Caki2 (cell line): ENCODE data around the gene ZFHX3. TPM values are rescaled to one million over a fixed set of nuclear protein-coding genes. Genes with fewer than 3 reads are reported as not detected.

Experiments
- DNase-seq: peaks from one replicate; pipeline ENCODE4 v3.0.0-alpha.2; 2015; ENCODE audit warnings: low read depth
- in situ Hi-C: cut with HindIII; loops from 2 replicates; pipeline ENCODE4 v1.10.0; 2016; ENCODE audit warnings: low sequenced_read_pairs, low pct_unique_long_range_greater_than_20kb, mixed read lengths
- total RNA-seq: library from RNA; depleted of rRNA; stranded (reverse); fragments of >200 nt; shearing (Covaris generic); gene quantifications from 2 replicates; pipeline ENCODE4 v1.2.3, GENCODE V29; 2014; ENCODE audit warnings: low replicate concordance

ZFHX3 gene
- total RNA-seq, 1 experiment from 2014 or later = 1.6 TPM

DNA sequence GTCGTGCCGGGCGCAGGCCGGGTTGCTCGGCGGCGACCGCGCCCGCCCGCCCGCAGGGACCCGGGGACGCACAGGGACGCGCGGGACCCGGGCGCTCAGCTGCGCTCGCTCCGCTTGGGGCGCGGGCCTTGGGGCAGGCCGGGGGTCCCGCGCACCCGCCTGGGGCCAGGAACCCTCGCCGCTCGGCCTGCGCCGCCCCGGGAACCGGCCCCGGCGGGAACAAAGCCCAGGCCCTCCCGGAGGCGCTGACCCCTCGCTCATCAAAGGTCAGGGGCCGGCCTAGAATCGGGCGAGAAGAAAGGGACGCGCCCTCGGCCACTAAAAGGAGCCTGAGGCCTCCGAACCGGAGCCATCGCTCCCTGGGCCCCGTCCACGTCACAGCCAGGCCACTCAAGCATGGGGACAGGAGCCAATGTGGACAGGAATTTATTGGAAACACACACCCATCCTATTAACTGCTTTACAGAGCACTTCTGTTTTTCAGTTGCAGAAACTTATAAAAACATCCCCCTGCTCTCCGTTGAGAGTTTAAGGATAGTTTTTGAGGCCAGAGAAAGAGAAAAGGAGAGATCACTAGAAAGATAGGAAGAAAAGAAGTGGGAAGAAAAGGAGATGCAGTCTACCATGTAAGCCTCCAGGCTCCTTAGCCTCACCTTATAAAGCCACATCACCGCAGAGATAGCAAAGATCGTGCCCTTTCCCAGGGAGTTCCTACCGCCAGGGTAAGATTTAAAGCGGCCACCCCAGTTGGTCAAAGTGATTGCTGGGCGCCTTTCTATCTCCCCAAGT is 558 bp upstream of the ZFHX3 start:
- DNase-seq = peak; percentile 67
- in situ Hi-C loops = no loop called here

DNA sequence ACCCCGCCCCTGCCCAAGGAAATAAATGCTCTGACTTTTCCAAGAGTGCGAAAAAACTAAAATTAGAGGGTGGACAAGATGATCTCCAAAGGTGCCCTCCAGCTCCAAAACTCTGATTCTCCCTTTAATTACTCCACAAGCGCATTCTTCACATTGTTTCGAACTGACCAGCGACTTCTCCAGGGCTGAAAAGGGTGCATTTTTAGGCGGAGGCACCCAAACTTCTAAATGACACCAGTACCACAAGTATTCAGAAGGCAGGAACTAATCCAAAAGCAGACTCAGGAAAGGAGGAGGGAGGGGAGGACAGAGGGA is 750 bp downstream of the ZFHX3 start:
- in situ Hi-C loops = no loop called here
- no peak for DNase-seq

DNA sequence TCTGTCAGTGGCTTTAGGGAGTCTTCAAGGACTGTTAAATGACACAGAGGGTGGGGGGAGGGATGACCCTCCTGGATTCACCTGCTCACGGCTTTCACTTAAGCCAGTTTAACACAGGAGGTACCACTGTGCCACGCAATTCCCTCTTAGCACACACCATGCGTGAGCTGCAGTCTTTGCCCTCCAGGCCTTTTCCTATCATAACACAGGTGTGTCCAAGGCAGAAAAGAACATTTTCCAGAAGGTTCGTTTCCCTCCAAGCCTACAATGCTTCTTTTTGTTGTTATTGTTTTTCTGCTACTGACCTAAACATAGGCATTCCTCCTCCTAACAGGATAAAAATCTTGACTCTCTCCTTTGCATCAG is 1.1 kb downstream of the ZFHX3 start:
- no peak for DNase-seq

DNA sequence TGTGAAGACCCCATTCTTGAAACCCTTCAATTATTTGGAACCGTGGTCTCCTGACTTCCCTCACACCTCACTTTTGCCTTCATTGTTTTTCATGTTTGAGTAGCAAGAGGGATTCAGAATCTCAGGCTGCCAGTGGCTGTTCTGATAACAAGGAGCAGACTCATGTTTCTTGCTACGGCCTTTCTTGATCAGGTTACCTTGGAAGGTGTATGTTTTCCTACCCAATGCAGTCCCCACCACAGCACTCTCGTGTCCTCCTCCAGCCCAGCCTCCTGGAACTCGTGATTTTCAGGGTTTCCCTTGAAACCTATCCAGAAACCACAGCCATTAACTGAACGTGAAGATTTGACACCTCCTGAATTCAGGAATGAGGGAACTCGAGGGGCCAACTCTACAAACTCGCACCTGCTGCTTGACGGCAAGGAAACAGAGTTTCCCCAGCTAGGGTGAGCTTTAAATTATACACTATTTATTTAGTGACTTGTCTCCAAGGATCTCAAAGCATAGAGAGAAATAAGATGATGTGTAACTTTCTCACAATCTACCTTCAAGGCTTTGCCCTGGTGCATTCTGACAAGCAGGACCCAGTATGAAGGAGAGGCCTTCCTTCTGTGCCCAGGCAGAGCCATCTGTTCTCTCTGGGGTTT is 1.6 kb downstream of the ZFHX3 start:
- in situ Hi-C loops = no loop called here

More for the DNA sequence above, 1.1 kb downstream of the ZFHX3 start:
- in situ Hi-C loops = no loop called here

DNA sequence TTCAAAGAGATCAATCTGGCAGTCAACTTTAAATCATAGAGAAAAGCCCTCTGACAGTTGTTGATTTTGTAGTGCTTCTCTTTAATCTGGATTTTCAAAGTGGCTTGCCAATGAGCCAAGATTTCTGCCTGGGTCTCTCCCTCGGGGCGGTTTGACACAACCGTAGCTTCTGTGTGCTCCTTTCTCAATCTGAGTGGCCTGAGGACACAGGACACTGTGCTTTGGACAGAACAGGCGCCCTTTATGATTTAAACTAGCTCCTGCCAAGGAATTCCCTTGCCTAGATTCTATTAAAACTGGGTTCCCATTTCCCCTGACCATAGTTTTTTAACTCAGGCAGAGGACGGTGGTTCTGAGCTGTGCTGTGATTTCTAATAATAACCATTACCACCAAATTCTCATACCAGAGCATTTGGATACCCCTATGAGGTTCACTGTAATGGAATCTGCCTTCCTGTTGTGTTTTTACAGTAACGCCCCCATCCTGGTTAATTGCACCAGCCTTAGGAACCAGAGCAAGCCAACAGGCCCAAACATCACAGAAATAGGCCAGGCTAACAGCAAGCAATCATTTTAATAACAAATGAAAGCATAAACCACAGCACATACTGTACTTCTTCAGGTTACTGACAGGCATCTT is 4.0 kb downstream of the ZFHX3 start:
- no peak for DNase-seq
- in situ Hi-C loops = no loop called here

More for the DNA sequence above, 1.6 kb downstream of the ZFHX3 start:
- DNase-seq = no peak

DNA sequence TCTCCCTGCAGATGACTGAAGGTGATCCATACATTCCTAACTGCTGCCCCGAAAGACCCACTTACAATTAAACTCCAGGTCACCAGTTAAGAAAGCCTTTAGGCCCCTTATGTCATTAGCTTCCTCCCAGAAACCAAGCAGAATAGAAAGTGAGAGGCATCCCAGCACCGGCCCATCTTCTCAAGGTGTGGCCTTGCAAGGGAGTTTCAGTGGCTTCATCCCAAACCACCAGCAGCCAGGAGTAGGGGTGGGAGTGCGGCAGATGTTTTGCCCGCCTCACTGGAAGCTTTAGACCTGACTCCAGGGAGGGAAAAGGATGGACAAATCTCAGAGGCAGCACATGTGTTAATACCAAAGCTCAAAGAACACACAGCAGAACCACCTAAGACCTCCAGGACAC is 5.1 kb downstream of the ZFHX3 start:
- no peak for DNase-seq
- in situ Hi-C loops = no loop called here

DNA sequence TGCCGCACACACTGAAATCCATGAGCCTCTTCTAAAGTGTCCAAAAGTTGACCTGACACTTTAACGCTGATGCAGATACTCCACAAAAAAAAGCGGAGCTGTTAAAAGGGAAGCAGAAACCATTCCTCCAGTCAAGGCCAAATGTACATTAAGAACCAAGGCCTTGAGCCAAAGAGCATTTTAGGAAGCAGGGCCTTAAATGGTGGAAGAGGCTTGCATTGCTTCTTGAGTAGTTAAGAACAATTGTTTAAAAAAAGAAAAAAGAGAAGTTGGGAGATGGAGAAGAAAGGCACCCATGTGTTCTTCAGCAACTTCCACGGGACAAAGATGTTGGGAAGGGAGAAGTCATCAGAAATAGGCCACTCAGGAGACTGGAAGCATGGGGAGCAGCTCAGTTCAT is 6.3 kb downstream of the ZFHX3 start:
- in situ Hi-C loops = no loop called here

DNA sequence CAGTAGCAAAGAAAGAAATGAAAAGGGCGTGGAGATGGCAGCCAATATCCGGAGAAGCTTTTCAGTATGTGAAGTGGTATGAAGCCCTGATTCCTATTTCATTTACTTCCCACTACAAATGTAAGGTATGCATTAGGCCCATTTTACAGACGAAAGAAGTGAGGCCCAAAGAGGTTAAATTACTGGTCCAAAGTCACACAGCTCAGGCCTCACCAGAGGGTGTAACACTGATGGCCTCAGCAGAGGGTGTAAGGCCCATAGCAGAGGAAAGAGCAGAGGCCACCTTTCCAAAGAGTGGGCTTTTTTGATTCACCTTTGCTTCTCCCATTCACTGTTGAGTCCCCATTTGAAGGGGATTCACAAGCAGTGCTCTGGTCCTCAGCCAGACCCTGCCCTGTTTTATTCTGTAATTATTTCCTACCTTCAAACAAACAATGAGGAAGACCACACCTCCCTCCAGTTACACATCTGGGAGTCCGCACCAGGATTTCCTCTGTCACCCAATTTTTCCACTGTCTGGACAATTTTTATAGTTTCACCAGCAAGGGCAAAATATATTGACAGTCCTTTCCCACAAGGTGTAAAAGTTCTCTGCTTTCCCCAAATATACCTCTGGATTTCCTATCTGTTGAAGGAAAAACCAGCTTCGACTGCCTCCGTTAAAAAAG is 7.1 kb downstream of the ZFHX3 start:
- DNase-seq = no peak
- in situ Hi-C loops = no loop called here

More for the DNA sequence above, 6.3 kb downstream of the ZFHX3 start:
- no peak for DNase-seq

DNA sequence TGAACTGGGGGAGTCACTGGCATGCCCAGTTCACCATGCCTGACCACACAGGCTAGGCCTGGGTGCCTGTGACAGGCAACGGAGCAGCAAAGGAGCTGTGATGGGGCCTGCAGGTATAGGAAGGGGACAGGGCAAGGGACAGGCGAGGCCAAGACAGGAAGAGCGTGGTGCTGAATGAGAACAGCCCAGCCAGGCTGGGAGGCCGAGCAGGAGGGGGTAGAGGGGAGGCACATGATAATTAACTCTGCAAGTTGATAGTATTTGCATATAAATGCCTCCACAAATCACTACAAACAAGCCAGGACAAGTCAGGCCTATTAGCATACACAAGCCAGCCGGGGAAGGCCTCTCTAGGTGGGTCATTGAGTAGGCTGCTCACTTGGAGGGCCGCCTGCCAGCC is 7.8 kb downstream of the ZFHX3 start:
- in situ Hi-C loops = no loop called here
- no peak for DNase-seq

DNA sequence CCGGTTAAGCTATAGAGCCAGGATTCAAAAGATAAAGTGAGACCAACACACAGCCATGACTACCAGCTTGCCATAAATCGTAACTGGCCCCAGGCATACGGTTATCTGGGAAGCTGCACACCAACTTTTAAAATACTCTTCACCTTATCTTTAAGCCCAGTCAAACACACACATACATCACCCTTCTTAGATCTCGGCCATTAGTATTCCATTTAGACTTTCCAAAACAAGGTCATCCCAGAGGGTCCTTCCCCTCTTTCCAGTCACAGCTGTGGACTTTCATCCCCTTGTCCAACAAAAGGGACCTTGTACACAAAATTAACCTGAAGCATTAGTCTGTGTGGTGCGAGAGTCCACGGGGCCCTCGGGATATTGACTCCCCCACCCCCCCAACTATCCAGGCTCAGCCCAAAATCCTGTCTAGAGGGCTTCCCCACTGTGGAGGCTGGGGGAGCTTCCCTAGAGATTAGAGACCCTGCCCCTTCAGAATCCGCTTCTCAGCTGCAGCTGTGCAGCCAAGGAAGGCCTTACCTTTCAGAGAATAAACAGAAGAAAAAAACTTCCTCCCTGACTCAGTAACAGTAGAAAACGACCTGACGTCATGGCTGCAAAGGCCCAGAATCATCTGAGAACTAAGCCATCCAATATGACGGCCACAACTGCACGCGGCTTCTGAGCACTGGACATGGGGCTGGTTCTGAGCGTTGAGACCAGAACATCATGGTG is 9.9 kb downstream of the ZFHX3 start:
- DNase-seq = no peak
- in situ Hi-C loops = no loop called here

DNA sequence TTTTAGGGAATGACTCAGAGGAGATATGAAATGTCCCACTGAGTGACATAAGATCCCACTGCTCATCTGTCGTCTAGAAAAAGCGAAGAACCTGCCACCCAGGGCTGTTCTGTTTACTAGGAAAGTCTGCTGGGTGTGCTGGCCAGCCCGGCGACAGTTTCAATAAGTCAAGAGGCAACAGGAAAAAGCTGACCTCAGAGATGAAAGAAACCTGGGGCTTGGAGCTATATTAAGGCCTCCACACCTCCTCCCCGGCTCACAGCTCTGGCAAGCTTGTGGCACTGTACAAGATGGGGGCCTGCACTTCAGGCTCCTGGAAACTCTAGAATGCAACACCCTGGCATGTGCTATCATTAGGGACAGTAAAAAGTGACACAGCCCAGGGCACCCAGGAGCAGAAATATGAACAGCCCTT is 10.6 kb downstream of the ZFHX3 start:
- no peak for DNase-seq
- in situ Hi-C loops = no loop called here

DNA sequence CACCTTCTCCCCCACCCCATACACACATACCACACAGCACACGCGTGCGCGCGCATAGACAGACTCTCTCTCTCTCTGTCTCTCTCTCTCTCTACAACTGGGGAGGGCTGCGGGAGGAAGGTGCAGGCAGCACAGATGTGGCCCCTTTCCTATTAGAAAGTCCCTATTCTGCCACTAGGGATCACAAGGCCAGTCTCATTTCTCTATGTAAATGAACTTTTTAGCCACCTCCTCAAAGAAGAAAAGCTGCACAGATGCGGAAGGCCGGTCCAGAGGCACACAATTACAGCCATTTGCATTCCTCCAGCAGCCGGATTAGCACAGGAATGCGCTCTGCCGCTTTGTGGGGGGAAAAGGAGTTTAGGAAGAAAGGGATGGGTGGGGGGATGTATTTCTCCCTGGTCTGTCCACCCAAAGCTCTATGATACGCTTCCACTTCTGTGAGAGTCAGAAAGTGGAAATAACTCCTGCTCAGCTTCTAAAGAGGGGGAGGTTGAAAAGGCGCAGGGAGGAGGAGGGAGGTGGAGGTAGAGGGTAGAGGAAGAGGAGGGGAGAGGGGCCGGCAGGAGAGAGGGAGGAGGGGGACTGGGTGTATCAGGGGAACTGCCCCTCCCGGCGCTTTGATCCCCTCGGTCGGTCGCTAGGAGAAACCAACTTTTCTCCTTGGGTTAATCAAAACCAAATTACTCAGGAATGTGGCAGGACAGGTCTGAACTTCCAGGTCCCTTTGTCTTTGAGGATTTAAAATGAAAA is 11.7 kb downstream of the ZFHX3 start:
- DNase-seq = no peak
- in situ Hi-C loops = no loop called here

DNA sequence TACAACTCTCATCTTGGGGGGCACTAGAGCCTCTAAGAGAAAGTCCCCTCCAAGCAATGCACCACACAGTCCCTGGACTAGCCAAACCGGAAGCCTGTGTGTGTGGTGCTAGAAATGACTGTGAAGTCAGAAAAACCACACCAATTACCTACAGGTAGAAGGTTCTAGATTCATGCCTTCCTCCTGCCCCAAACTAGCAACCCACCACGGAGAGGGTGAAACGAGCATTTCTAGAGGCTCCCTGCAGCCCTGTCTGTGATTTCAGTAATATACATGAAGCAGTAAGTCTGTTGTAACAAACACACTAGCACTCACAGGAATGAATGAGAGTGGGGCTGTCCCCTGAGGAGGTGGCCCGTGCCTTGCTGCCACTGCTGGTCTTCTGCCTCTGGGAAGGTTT is 13.6 kb downstream of the ZFHX3 start:
- DNase-seq = no peak
- in situ Hi-C loops = no loop called here

DNA sequence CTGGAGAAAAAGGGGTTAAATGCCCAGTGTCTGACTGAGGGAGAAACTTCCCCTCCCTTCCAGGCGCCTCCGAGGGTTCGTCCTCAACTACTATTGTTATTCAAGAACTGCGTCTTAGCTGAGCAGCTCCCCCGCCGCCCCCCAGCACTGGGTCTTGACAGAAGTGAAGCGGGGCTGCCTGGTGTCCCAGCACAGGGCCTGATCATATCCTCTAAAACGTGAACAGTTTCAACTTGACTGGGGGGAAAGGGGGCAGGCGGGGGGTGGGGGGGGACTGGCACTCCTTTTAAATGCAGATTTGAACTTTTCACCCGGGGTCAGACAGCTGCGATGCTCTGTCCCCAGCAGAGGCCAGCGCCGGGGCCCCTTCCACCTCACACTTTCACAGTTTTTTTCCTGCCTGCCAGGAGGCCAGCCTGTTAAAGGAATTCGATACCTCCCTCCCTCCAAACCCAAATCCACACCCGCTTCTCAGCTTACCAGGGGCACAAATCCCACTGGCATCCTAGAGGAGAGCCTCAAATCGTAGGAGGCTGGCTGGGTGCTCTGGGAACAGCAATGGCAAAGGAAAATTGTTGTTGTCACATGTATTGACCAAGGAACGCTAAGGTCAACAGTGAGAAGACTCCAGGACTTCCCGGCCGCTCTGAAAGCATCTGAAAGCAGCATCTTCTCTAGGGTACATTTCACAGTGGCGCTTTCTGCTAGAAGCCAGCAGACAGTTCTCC is 14.5 kb downstream of the ZFHX3 start:
- in situ Hi-C loops = no loop called here

DNA sequence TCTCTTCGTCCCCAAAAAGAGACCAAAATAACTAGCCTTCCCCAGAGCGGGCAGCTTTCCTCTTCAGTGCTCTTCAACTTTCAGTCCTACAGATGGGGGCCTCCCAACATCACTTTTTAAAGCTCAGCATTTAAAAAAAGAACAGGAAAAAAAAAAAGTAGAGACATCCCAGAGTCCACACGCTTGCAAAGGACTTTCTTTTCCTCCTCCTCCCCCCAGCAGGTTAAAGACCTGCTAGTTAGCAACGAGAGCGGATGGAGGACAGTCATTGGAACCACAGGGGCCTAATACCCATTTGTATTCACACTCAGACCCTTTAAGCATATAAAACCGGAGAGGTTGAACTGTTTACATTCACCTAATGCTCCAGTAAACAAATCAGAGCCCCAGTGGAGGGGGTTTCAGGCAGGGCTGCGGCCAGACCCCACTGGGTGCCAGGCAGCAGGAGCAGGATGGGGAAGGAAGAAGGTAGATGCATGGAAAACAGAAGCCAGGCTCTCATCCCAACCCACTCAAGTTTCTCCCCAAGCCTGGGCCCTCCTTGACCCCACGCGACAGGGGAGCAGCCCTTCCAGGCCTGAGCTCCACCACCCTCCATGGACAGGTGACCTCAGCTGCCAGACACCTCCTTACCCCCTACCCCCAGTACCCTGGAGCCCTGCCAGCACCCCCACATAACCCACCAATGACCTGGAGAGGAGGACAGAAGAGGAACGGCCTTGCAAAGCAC is 15.2 kb downstream of the ZFHX3 start:
- DNase-seq = no peak
- in situ Hi-C loops = no loop called here

More for the DNA sequence above, 14.5 kb downstream of the ZFHX3 start:
- no peak for DNase-seq

DNA sequence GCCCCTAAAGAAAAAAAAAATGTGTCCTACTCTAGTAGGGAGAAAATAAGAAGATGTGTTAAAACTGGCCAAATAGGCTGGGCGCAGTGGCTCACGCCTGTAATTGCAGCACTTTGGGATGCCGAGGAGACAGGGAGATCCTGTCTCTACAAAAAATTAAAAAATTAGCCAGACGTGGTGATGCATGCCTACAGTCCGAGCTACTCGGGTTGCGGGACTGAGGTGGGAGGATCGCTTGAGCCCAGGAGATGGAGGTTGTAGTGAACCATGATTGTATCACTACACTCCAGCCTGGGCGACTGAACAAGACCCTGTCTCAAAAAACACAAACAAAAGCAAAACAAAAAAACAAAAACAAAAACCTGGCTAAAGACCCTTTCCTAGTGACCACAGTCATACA is 15.9 kb downstream of the ZFHX3 start:
- in situ Hi-C loops = no loop called here
- DNase-seq = no peak
